HG02610 (cell line): ENCODE results near the gene DENND1A.
A peak's percentile ranks its signal among the peaks of the same experiment; 100 is the strongest.

Experiments
- ATAC-seq: cut with Tn5 transposase; IDR thresholded peaks from one replicate; pipeline ENCODE4 v1.9.1; 2021; ENCODE audit warnings: mild to moderate bottlenecking, moderate library complexity; ENCODE audit not compliant: unreplicated experiment

Gene DENND1A

GRCh38 chr9:123865226-123866000 lies 64.5 kb downstream of the DENND1A start:
- no peak for ATAC-seq

DNA sequence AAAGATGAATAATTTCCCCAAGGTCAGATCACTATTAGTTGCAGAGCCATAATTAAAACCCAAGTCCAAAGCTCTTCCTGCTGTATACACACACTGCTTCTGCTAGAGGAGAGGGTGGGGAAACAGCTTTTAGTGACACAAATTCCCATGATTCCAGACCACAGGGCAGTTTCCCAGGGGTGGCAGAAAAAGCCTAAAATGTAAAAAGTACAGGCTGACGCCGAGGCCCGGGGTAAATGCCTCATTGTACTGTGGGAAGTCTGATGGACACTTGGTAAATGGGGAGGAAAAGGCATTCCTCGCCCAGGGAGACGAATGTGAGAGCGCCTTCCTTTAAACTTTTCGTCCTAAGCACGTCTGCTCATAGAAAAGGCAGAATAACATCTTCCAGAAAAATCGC lies 65.7 kb downstream of the DENND1A start:
- no peak for ATAC-seq

GRCh38 chr9:123863164-123863855 lies 66.6 kb downstream of the DENND1A start:
- no peak for ATAC-seq

DNA sequence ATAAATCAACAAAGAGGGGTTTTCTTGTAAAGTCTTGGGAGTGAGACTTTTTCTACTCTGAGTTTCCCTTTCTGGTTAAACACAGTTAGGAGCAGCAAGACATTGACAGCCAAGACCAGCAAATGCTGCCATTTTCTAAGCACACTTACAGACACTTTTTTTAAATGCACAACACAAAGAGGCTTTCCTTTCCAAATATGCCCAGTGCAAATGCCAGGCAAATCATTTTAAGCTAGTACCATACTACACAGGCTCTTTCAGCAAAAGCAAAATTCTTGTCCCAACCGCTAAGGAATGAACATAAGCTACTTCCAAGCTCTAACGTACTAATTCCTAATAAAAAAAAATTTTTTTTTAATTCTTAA lies 68.2 kb downstream of the DENND1A start:
- no peak for ATAC-seq

DNA sequence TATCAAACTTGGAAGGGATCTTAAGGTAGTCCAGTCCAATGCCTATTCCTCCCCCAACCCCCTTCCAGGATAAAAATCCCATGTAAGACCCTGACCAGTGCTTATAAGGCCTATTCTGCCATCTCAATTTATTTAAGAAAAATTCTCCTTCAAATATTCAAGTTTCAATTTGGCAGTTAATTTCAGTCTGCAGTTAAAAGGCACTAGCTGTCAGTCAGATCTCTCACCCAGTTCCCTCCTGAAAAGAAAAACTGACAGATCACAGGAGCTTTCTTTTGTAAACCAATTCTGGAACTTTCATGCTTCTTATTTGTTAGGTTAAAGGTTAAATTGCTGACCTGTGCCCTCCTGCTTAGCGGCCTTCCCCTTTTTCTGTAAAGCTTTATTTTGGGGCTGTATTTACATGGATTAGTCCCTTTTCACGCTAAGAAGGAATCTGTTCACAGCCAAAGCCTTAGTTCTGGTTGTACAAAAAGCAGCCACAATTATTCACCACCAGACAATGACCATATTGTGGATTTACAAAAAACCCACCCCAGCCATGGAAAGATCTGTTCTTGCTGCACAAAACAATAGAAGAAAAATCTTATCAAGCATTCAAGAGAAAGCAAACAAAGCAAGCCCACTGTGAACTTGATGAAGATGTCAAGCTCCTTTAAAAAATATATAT lies 68.7 kb downstream of the DENND1A start:
- ATAC-seq, result no peak

- ATAC-seq, result no peak
Measured at GRCh38 chr9:123860603-123861002, 69.3 kb downstream of the DENND1A start.

GRCh38 chr9:123852403-123852802 lies 77.5 kb downstream of the DENND1A start:
- no peak for ATAC-seq

- no peak for ATAC-seq
Measured at GRCh38 chr9:123851851-123852250, 78.1 kb downstream of the DENND1A start.

DNA sequence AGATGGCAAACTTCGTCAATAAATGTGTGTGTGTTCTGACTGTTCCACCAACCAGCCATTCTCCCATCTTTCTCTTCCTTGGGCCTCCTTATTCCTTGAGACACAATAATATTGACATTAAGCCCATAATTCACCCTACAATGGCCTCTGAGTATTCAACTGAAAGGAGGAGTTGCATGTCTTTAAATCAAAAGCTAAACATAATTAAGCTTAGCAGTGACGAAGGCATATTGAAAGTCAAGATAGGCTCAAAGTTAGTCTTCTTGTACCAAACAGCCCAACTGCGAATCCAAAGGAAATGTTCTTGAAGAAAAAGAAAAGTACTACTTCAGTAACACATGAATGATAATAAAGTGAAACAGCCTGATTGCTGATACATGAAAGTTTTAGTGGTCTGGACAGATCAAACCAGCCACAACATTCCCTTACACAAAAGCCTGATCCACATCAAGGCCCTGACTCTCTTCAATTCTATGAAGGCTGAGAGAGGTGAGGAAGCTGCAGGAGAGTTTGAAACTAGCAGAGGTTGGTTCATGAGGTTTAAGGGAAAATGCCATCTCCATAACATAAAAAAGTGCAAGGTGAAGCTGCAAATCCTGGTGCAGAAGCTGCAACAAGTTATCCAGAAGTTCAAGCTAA lies 81.4 kb downstream of the DENND1A start:
- no peak for ATAC-seq

GRCh38 chr9:123846966-123847365 lies 83.0 kb downstream of the DENND1A start:
- ATAC-seq, result no peak

DNA sequence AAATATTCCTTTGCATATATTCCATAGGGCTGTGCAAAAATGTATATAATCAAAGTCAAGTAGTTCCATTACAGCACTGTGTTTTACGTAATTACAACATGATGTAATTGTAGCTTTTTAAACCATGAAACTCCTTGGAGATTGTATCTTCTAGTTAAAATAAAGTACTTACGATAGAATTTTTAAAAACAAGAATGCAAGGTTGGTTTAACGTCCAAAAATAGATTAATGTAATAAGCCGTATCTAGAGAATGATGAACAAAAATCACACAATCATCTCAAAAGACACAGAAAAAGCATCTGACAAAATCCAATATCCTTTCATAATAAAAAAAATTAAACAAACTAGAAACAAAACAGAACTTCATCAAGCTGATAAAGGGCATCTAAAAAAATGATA lies 86.2 kb downstream of the DENND1A start:
- ATAC-seq, result no peak

DNA sequence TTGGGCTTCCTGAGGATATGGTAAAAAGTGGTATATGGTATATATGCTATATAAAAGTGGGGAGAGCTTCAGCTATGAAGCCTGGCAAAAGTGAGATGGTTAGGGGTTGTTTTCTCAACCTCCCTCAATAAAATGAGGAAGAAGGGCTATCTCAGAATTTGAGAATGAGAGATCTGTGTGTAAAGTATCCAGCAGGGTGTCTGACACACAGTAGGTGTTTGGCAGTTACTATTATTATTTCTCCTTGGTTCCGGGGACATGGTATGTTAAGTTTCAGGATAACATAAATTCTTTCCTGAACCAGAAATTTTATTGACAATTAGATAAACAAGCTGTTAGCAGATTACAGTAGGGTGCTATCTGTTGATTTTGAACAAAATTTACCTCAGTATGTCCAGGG lies 94.1 kb downstream of the DENND1A start:
- ATAC-seq, result no peak

- peak; percentile 80 for ATAC-seq
Measured at GRCh38 chr9:123834889-123835562, 94.9 kb downstream of the DENND1A start.

DNA sequence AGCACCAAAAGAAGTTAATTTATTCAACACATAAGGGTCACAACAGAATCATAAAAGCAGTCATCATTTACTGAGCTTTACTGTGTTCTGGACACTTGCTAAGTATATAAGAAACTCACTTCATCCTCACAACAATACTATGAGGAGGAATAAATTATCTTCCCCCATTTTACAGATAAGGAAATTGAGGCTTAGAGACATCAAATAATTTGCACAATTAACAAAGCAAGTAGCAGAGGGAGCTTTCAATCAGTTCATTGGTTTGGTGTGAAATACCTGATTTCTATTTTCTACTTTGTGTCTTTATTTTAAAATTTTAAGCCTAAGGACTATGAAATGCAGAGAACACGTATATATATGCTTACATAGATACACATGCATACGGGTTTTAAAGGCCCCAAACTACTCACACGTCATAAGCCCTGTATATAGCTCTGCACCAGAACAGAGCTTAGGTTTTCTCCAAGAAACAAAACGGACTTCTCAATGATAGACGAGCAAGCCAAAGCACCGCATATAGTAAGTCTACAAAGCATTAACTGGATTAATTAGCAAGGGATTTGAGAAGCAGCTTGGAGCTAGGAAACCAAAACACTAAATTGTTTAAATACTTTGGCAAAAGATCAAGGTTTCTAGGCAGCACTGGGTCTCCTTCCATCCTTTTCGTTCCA lies 95.6 kb downstream of the DENND1A start:
- ATAC-seq, result no peak

- no peak for ATAC-seq
Measured at GRCh38 chr9:123832858-123833650, 96.9 kb downstream of the DENND1A start.

DNA sequence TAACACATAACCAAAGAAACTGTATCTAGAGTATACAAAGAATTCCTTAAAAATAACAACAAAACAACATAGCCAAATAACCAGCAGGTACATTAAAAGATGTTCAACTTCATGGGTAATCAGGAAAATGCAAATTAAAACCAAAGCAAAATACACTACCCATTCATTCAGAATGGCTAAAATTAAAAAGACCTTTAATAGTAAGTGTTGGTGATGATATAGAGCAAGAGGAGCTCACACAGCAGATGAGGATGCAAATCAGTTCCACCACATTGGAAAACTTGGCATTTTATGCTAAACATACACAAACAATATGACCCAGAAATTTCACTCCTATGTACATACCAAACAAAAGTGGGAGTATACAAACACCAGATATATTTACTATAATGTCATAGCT lies 97.8 kb downstream of the DENND1A start:
- ATAC-seq, result no peak

- ATAC-seq, result no peak
Measured at GRCh38 chr9:123828449-123828848, 101.5 kb downstream of the DENND1A start.

- no peak for ATAC-seq
Measured at GRCh38 chr9:123825342-123826060, 104.4 kb downstream of the DENND1A start.
